Body of pancreas (tissue), 4 donors: Measurements from ENCODE around the gene MMD2. TPM values are rescaled to one million over a fixed set of nuclear protein-coding genes. Genes with fewer than 3 reads are reported as not detected.

ENCODE experiments used
- ATAC-seq: fragments of 150-250 bp; one replicate; pipeline ENCODE4 v1.9.1; 2016
- DNase-seq, 4 donors: peaks; one replicate each; pipeline ENCODE4 v3.0.0-alpha.2; 2019
- H3K27ac ChIP-seq, 4 donors: fragments of 200-600 bp; sonication (generic); 1 replicate in 3 of 4; 2 replicates in 1 of 4; pipeline versions ENCODE4 v1.5.1 to v1.6.1; 2016 to 2019; ENCODE audit warnings: mild to moderate bottlenecking in 1 of 4, mixed read lengths in 1 of 4, moderate library complexity in 1 of 4
- H3K27me3 ChIP-seq, 2 donors: fragments of 200-600 bp; sonication (generic); one replicate each; pipeline ENCODE4 v1.6.0; 2016; ENCODE audit warnings: mild to moderate bottlenecking in 1 of 2
- H3K36me3 ChIP-seq, 2 donors: fragments of 200-600 bp; sonication (generic); replicated peaks in 1 of 2; 2 replicates each; pipeline ENCODE4 v1.5.1; 2016; ENCODE audit warnings: low read depth in 2 of 2; ENCODE audit not compliant: insufficient read depth in 1 of 2
- H3K4me1 ChIP-seq: fragments of 200-600 bp; sonication (generic); one replicate; pipeline ENCODE4 v1.6.0; 2016
- H3K4me3 ChIP-seq, 2 donors: fragments of 200-600 bp; sonication (generic); 1 replicate in 1 of 2; 2 replicates in 1 of 2; pipeline ENCODE4 v1.5.1; 2016 to 2019
- H3K9me3 ChIP-seq, 3 donors: fragments of 200-600 bp; sonication (generic); 1 replicate in 2 of 3; 2 replicates in 1 of 3; pipeline ENCODE4 v1.5.1; 2016
- CTCF ChIP-seq, 7 experiments: fragments of 450-650 bp in 4 of 7; fragments of 200-600 bp in 3 of 7; sonication (generic) in 3 of 7; IDR thresholded peaks; one replicate each; pipeline ENCODE4 v1.5.1; 2016 to 2019; ENCODE audit warnings: antibody characterized with exemption in 7 of 7
- POLR2A ChIP-seq, 3 donors: fragments of 450-650 bp; IDR thresholded peaks; one replicate each; pipeline ENCODE4 v1.6.1; 2016; ENCODE audit warnings: antibody characterized with exemption in 3 of 3, mild to moderate bottlenecking in 2 of 3
- WGBS, 2 donors: methylation state at CpG; one replicate each; pipeline ENCODE4 v1.1.5; 2017; 5-methylcytosine and 5-hydroxymethylcytosine counted together
- intact Hi-C: fragments of 100-400 bp; cut with DNase I; formaldehyde crosslinking; loops from one replicate; pipeline ENCODE4 v1.15.1; 2023
- total RNA-seq, 2 donors: library from RNA; depleted of rRNA; stranded (reverse); fragments of >200 nt; gene quantifications; one replicate each; pipeline ENCODE4 v1.1.0, GENCODE V29; 2016

Gene MMD2
- total RNA-seq, 2 donors from 2014 or later, result not detected

GRCh38 chr7:4906682-4907081 lies 52.3 kb downstream of the MMD2 start:
- intact Hi-C loops, result no loop called here
- Histone ChIP-seq H3K9me3 (no peaks in the 10 kb centered on the region), H3K27ac (no peak overlapping the region), H3K4me3 (no peak overlapping the region), H3K4me1 (no peaks in the 10 kb centered on the region), H3K36me3 (no peaks in the 10 kb centered on the region), H3K27me3 (peaks cover 0 to 4% of the 10 kb centered on the region in 2 donors)
- WGBS, 2 donors, result 60 to 83% methylated on average over 1 of the region's 1 CpG
- no peak for DNase-seq
- no peak for ATAC-seq
- TF ChIP-seq CTCF (IDR thresholded peaks at IDR 0.05) (no peak), POLR2A (IDR thresholded peaks at IDR 0.05) (no peak)

- H3K9me3 ChIP-seq, result no peaks in the 10 kb centered on the region
- TF ChIP-seq CTCF (IDR thresholded peaks at IDR 0.05) (no peak), POLR2A (IDR thresholded peaks at IDR 0.05) (no peak)
- no peaks in the 10 kb centered on the region for H3K4me1 ChIP-seq
- peaks cover 0 to 4% of the 10 kb centered on the region in 2 donors for H3K27me3 ChIP-seq
- WGBS, 2 donors, result 60 to 85% methylated on average over 1 of the region's 1 CpG
- no peak for DNase-seq
- no peak overlapping the region for H3K4me3 ChIP-seq
- intact Hi-C loops, result no loop called here
- ATAC-seq, result no peak
- no peaks in the 10 kb centered on the region for H3K36me3 ChIP-seq
- no peak overlapping the region for H3K27ac ChIP-seq
These were observed 53.8 kb downstream of the MMD2 start for GRCh38 chr7:4905171-4905570.

- H3K27me3 ChIP-seq, result peaks cover 0 to 4% of the 10 kb centered on the region in 2 donors
- ATAC-seq (no peak), DNase-seq (no peak)
- TF ChIP-seq CTCF (IDR thresholded peaks at IDR 0.05), result no peak
- no peak for TF ChIP-seq POLR2A (IDR thresholded peaks at IDR 0.05)
- no peaks in the 10 kb centered on the region for H3K4me1 ChIP-seq
- H3K4me3 ChIP-seq, result no peak overlapping the region
- intact Hi-C loops, result no loop called here
- no peaks in the 10 kb centered on the region for H3K36me3 ChIP-seq
- H3K27ac ChIP-seq, result no peak overlapping the region
- H3K9me3 ChIP-seq, result no peaks in the 10 kb centered on the region
These were observed 54.6 kb downstream of the MMD2 start for GRCh38 chr7:4904346-4904745.

GRCh38 chr7:4895766-4896165 lies 63.2 kb downstream of the MMD2 start:
- WGBS, 2 donors, result 78 to 86% methylated on average over 11 of the region's 11 CpGs
- H3K4me1 ChIP-seq, result no peaks in the 10 kb centered on the region
- no peak overlapping the region for H3K27ac ChIP-seq
- ATAC-seq (no peak), DNase-seq (no peak)
- no peak for TF ChIP-seq POLR2A (IDR thresholded peaks at IDR 0.05)
- TF ChIP-seq CTCF (IDR thresholded peaks at IDR 0.05), result no peak
- intact Hi-C loops, result no loop called here
- no peaks in the 10 kb centered on the region for H3K9me3 ChIP-seq
- no peak overlapping the region for H3K4me3 ChIP-seq
- H3K36me3 ChIP-seq, result no peaks in the 10 kb centered on the region
- no peaks in the 10 kb centered on the region for H3K27me3 ChIP-seq

- intact Hi-C loops, result no loop called here
- Histone ChIP-seq H3K4me1 (no peaks in the 10 kb centered on the region), H3K4me3 (no peak overlapping the region), H3K27me3 (no peaks in the 10 kb centered on the region), H3K27ac (no peak overlapping the region), H3K9me3 (no peaks in the 10 kb centered on the region), H3K36me3 (no peaks in the 10 kb centered on the region)
- DNase-seq, result no peak
- TF ChIP-seq POLR2A (IDR thresholded peaks at IDR 0.05), result no peak
- no peak for ATAC-seq
- WGBS, 2 donors, result 72 to 85% methylated on average over 7 to 9 of the region's 9 CpGs
These were observed 64.5 kb downstream of the MMD2 start for GRCh38 chr7:4894482-4894881.
